IMR-90 (cell line): ENCODE measurements around the gene COQ8A. TPM values are rescaled to one million over a fixed set of nuclear protein-coding genes. Genes with fewer than 3 reads are reported as not detected.

Experiments
- ATAC-seq: fragments of 200-7000 bp; cut with Tn5 transposase; 2 replicates; pipeline ENCODE4 v1.9.1; 2020; ENCODE audit warnings: low read depth, mild to moderate bottlenecking, moderate library complexity
- BruUV-seq: library from RNA; stranded (reverse); fragments of 400-500 nt; replicated peaks from 2 replicates; lab custom pipeline; 2021; lab: Mats Ljungman, UMichigan
- CTCF ChIA-PET: fragments of 300-600 bp; formaldehyde crosslinking; extraction: SDS; loops from one replicate; lab custom pipeline; 2021; ENCODE audit warnings: antibody characterized with exemption; lab: Yijun Ruan, JAX
- POLR2A ChIA-PET: fragments of 300-600 bp; sonication (Branson Sonifier 250); formaldehyde crosslinking; loops from one replicate; lab custom pipeline; 2022; ENCODE audit warnings: antibody characterized with exemption; ENCODE audit not compliant: unreplicated experiment; lab: Charles Lee
- DNase-seq: peaks from one replicate; pipeline ENCODE4 v3.0.0; 2013
- H2AFZ ChIP-seq: replicated peaks from 2 replicates; pipeline ENCODE3; 2013; ENCODE audit warnings: low read length, mild to moderate bottlenecking; ENCODE audit not compliant: poor library complexity
- H2AK5ac ChIP-seq: 2 replicates; pipeline ENCODE4 v1.6.1; 2013; ENCODE audit warnings: low read depth, low read length, inconsistent platforms
- H2AK9ac ChIP-seq: replicated peaks from 2 replicates; pipeline ENCODE3; 2013; ENCODE audit warnings: mild to moderate bottlenecking, low read depth, low read length, moderate library complexity; ENCODE audit not compliant: poor library complexity
- H2BK120ac ChIP-seq: 2 replicates; pipeline ENCODE4 v1.6.1; 2013; ENCODE audit warnings: low read depth, low read length, inconsistent platforms
- H2BK15ac ChIP-seq: 3 replicates; pipeline ENCODE4 v1.6.1; 2013; ENCODE audit warnings: low read depth, low read length, inconsistent platforms
- H2BK20ac ChIP-seq: 2 replicates; pipeline ENCODE4 v1.6.1; 2013; ENCODE audit warnings: low read depth, mild to moderate bottlenecking, inconsistent platforms, low read length, moderate library complexity
- H2BK5ac ChIP-seq: 2 replicates; pipeline ENCODE4 v1.6.1; 2013; ENCODE audit warnings: mild to moderate bottlenecking, low read depth, low read length, inconsistent platforms; ENCODE audit not compliant: poor library complexity, severe bottlenecking
- H3K14ac ChIP-seq: replicated peaks from 2 replicates; pipeline ENCODE4 v1.6.1; 2013; ENCODE audit warnings: low read depth, low read length, inconsistent platforms
- H3K18ac ChIP-seq: 2 replicates; pipeline ENCODE4 v1.6.1; 2013; ENCODE audit warnings: low read depth, low read length, control low read depth
- H3K23ac ChIP-seq: 2 replicates; pipeline ENCODE4 v1.6.1; 2013; ENCODE audit warnings: low read depth, low read length, inconsistent platforms
- H3K27ac ChIP-seq: 2 replicates; pipeline ENCODE4 v1.5.1; 2013; ENCODE audit warnings: mild to moderate bottlenecking, control low read depth, low read length; ENCODE audit not compliant: insufficient read depth
- H3K27me3 ChIP-seq: 2 replicates; pipeline ENCODE4 v1.6.1; 2013; ENCODE audit warnings: low read length; ENCODE audit not compliant: control insufficient read depth, insufficient read depth
- H3K36me3 ChIP-seq: 2 replicates; pipeline ENCODE4 v1.6.1; 2013; ENCODE audit warnings: low read length, mixed read lengths; ENCODE audit not compliant: control insufficient read depth, insufficient read depth
- H3K4ac ChIP-seq: 2 replicates; pipeline ENCODE4 v1.6.1; 2013; ENCODE audit warnings: low read depth, low read length, inconsistent platforms
- H3K4me1 ChIP-seq: 2 replicates; pipeline ENCODE4 v1.6.1; 2013; ENCODE audit warnings: low read length, mixed read lengths; ENCODE audit not compliant: control insufficient read depth, insufficient read depth
- H3K4me2 ChIP-seq: 2 replicates; pipeline ENCODE4 v1.6.1; 2013; ENCODE audit warnings: low read depth, mild to moderate bottlenecking, control low read depth, low read length, moderate library complexity
- H3K4me3 ChIP-seq: 2 replicates; pipeline ENCODE4 v1.5.1; 2013; ENCODE audit warnings: low read depth, mild to moderate bottlenecking, control low read depth, low read length, moderate library complexity; ENCODE audit not compliant: insufficient read depth
- H3K56ac ChIP-seq: 2 replicates; pipeline ENCODE4 v1.6.1; 2013; ENCODE audit warnings: low read length, inconsistent platforms; ENCODE audit not compliant: insufficient read depth; ENCODE audit errors: extremely low read depth
- H3K79me1 ChIP-seq, 2 experiments: 2 replicates each; pipeline ENCODE4 v1.6.1; 2013; ENCODE audit warnings: low read length in 2 of 2, inconsistent platforms in 1 of 2, low read depth in 1 of 2
- H3K9ac ChIP-seq: 2 replicates; pipeline ENCODE4 v1.6.1; 2013; ENCODE audit warnings: low read depth, low read length, control low read depth
- H3K9me1 ChIP-seq: 2 replicates; pipeline ENCODE4 v1.6.1; 2013; ENCODE audit warnings: low read length, inconsistent platforms; ENCODE audit not compliant: insufficient read depth
- H3K9me3 ChIP-seq: 2 replicates; pipeline ENCODE4 v1.6.1; 2013; ENCODE audit warnings: low read length; ENCODE audit not compliant: control insufficient read depth, insufficient read depth
- H4K20me1 ChIP-seq: 2 replicates; pipeline ENCODE4 v1.6.1; 2013; ENCODE audit warnings: low read length, inconsistent platforms; ENCODE audit not compliant: insufficient read depth
- H4K5ac ChIP-seq: 2 replicates; pipeline ENCODE4 v1.6.1; 2013; ENCODE audit warnings: mild to moderate bottlenecking, low read depth, low read length, control low read depth
- H4K8ac ChIP-seq, 2 experiments: 2 replicates each; pipeline ENCODE4 v1.6.1; 2013; ENCODE audit warnings: low read depth in 2 of 2, low read length in 2 of 2, control low read depth in 1 of 2, inconsistent platforms in 1 of 2
- H4K91ac ChIP-seq: 2 replicates; pipeline ENCODE4 v1.6.1; 2013; ENCODE audit warnings: low read depth, low read length, inconsistent platforms; ENCODE audit not compliant: insufficient read depth
- CEBPB ChIP-seq: IDR thresholded peaks from 2 replicates; pipeline ENCODE4 v1.6.1; 2012; ENCODE audit warnings: low read depth, low read length, improper control_type of control experiment
- CTCF ChIP-seq: conservative IDR thresholded peaks from 2 replicates; pipeline ENCODE4 v1.5.1; 2012; ENCODE audit warnings: mild to moderate bottlenecking, low read depth, low read length, improper control_type of control experiment
- FOS ChIP-seq: fragments of 150-350 bp; IDR thresholded peaks from 2 replicates; pipeline ENCODE4 v1.6.1; 2016; ENCODE audit warnings: low read depth, low read length
- NFE2L2 ChIP-seq: fragments of 150-350 bp; IDR thresholded peaks from 2 replicates; pipeline ENCODE4 v1.6.1; 2016; ENCODE audit warnings: low read depth, mild to moderate bottlenecking, low read length
- RAD21 ChIP-seq: IDR thresholded peaks from 2 replicates; pipeline ENCODE4 v1.6.1; 2012; ENCODE audit warnings: low read length, improper control_type of control experiment
- WGBS, 2 experiments: methylation state at CpG; one replicate each; pipeline versions ENCODE4 v1.1.5 to v1.1.7; 2013; ENCODE audit warnings: missing lambda C conversion rate in 2 of 2; ENCODE audit not compliant: insufficient read length in 1 of 2; ENCODE audit errors: extremely low coverage in 2 of 2; 5-methylcytosine and 5-hydroxymethylcytosine counted together
- dilution Hi-C: fragments of 300-500 bp; cut with HindIII; formaldehyde crosslinking; loops from one replicate; pipeline ENCODE4 v1.14.3; 2018; ENCODE audit warnings: low sequenced_read_pairs; ENCODE audit not compliant: unreplicated experiment
- in situ Hi-C: fragments of 300-500 bp; cut with MboI; formaldehyde crosslinking; loops from 3 replicates; pipeline ENCODE4 v1.14.3; 2019; ENCODE audit warnings: low sequenced_read_pairs, inconsistent platforms, mixed read lengths
- intact Hi-C: fragments of 100-400 bp; cut with micrococcal nuclease; formaldehyde crosslinking; loops from 2 replicates; pipeline ENCODE4 v1.10.0; 2022
- polyA plus RNA-seq, 3 experiments: library from polyadenylated mRNA; depleted of rRNA; stranded (reverse); fragments of >200 nt; gene quantifications; 2 replicates each; pipeline ENCODE4 v1.2.3, GENCODE V29; 2012; ENCODE audit warnings: low replicate concordance in 1 of 3
- total RNA-seq: library from RNA; depleted of rRNA; stranded (reverse); fragments of >200 nt; gene quantifications from 2 replicates; pipeline ENCODE4 v1.2.3, GENCODE V29; 2012

COQ8A gene
- total and polyA plus RNA-seq, 2 of the 4 experiments (the other 2 are of a cell fraction) = 3.8 to 6.1 TPM

GRCh38 chr1:226962421-226963391 lies 22.6 kb downstream of the COQ8A start:
- no peak overlapping the region for H3K18ac ChIP-seq
- H2AFZ ChIP-seq = no peak overlapping the region
- ATAC-seq (no peak), DNase-seq (no peak)
- no peak overlapping the region for H2AK9ac ChIP-seq
- no peaks in the 10 kb centered on the region for H3K79me1 ChIP-seq
- H3K4ac ChIP-seq = no peak overlapping the region
- H2BK15ac ChIP-seq = no peak overlapping the region
- intact Hi-C loops = loop anchor here (10.0 kb wide), 1 partner anchor 58 kb away; no protein-coding TSS in a partner anchor
- H3K4me3 ChIP-seq = no peak overlapping the region
- WGBS, 2 experiments = 86% methylated on average over 13 of the region's 28 CpGs; no CpG with 5 or more reads in 1 of the 2 experiments
- H3K56ac ChIP-seq = no peak overlapping the region
- H4K91ac ChIP-seq = no peak overlapping the region
- TF ChIP-seq RAD21 (no peak), NFE2L2 (no peak), FOS (no peak), CEBPB (no peak), CTCF (no peak)
- no peak overlapping the region for H3K4me2 ChIP-seq
- no peaks in the 10 kb centered on the region for H3K9me1 ChIP-seq
- no peaks in the 10 kb centered on the region for H3K27me3 ChIP-seq
- H2BK120ac ChIP-seq = no peak overlapping the region
- H3K27ac ChIP-seq = no peak overlapping the region
- dilution Hi-C loops = no loop called here
- H2BK5ac ChIP-seq = no peak overlapping the region
- H4K20me1 ChIP-seq = no peaks in the 10 kb centered on the region
- H3K4me1 ChIP-seq = no peaks in the 10 kb centered on the region
- peaks cover 1% of the 10 kb centered on the region; the same call in 1 of the 2 replicates for H3K36me3 ChIP-seq
- no peak overlapping the region for H3K23ac ChIP-seq
- ChIA-PET CTCF (no interaction called here), POLR2A (no interaction called here)
- H4K8ac ChIP-seq = no peak overlapping the region
- no peak overlapping the region for H2BK20ac ChIP-seq
- H3K9me3 ChIP-seq = 0 out of 2 replicates have a peak, but pooled peaks cover 1% of the 10 kb centered on the region
- no peak overlapping the region for H3K14ac ChIP-seq
- in situ Hi-C loops = no loop called here
- no peak overlapping the region for H4K5ac ChIP-seq
- no TSS peak for BruUV-seq
- no peak overlapping the region for H3K9ac ChIP-seq
- no peak overlapping the region for H2AK5ac ChIP-seq
